HEK293 (cell line): Measurements from ENCODE around the gene BCAS3.
A peak's percentile ranks its signal among the peaks of the same experiment; 100 is the strongest.
"Not testable (repeated sequence)": the region's sequence is repeated elsewhere in the genome, so short reads cannot be mapped to it uniquely, and the experiment has no call there.

Experiments
- CTCF ChIA-PET: fragments of 350-600 bp; formaldehyde crosslinking; extraction: SDS; loops from one replicate; lab custom pipeline; 2021; ENCODE audit warnings: antibody characterized with exemption; lab: Yijun Ruan, JAX
- POLR2A ChIA-PET: fragments of 300-600 bp; formaldehyde crosslinking; extraction: SDS; loops from one replicate; lab custom pipeline; 2020; ENCODE audit warnings: antibody characterized with exemption, inconsistent platforms; lab: Yijun Ruan, JAX
- H3K27ac ChIP-seq: fragments of 200-500 bp; sonication (Bioruptor generic); 2 replicates; pipeline ENCODE4 v1.5.1; 2014; ENCODE audit warnings: low read depth, low read length, control low read depth, inconsistent platforms; ENCODE audit errors: extremely low read depth
- H3K36me3 ChIP-seq, 2 experiments: fragments of 200-500 bp in 1 of 2; sonication (Bioruptor generic) in 1 of 2; 1 replicate in 1 of 2; 2 replicates in 1 of 2; pipeline ENCODE4 v1.5.1; 2014 to 2017; ENCODE audit warnings: inconsistent platforms in 2 of 2, low read length in 2 of 2; ENCODE audit not compliant: control insufficient read depth in 2 of 2, insufficient read depth in 1 of 2
- H3K4me1 ChIP-seq: fragments of 200-500 bp; sonication (Bioruptor generic); 2 replicates; pipeline ENCODE4 v1.5.1; 2014; ENCODE audit warnings: mild to moderate bottlenecking, low read length, inconsistent platforms; ENCODE audit not compliant: control insufficient read depth, insufficient read depth
- H3K4me3 ChIP-seq: 2 replicates; pipeline ENCODE4 v1.5.1; 2011; ENCODE audit warnings: low read depth, mild to moderate bottlenecking, control low read depth, low read length, moderate library complexity
- H3K9me3 ChIP-seq: fragments of 200-500 bp; sonication (Bioruptor generic); 2 replicates; pipeline ENCODE4 v1.5.1; 2014; ENCODE audit warnings: low read depth, low read length, inconsistent platforms; ENCODE audit not compliant: control insufficient read depth, insufficient read depth
- KLF10 ChIP-seq: fragments of 450-650 bp; IDR thresholded peaks from 2 replicates; pipeline ENCODE4 v1.5.1; 2018; ENCODE audit warnings: missing biosample characterization, mild to moderate bottlenecking, missing genetic modification characterization
- ZNF121 ChIP-seq: fragments of 450-650 bp; formaldehyde crosslinking; IDR thresholded peaks from 2 replicates; pipeline ENCODE4 v1.5.1; 2016; ENCODE audit warnings: missing biosample characterization, missing genetic modification characterization
- ZNF24 ChIP-seq: fragments of 450-650 bp; formaldehyde crosslinking; IDR thresholded peaks from 2 replicates; pipeline ENCODE4 v1.5.1; 2016; ENCODE audit warnings: missing biosample characterization, missing genetic modification characterization
- ZNF404 ChIP-seq: fragments of 450-650 bp; formaldehyde crosslinking; IDR thresholded peaks from 2 replicates; pipeline ENCODE4 v1.5.1; 2017; ENCODE audit warnings: missing biosample characterization, missing genetic modification characterization
- ZNF426 ChIP-seq: fragments of 450-650 bp; formaldehyde crosslinking; IDR thresholded peaks from 2 replicates; pipeline ENCODE4 v1.5.1; 2017; ENCODE audit warnings: missing biosample characterization, missing genetic modification characterization, mild to moderate bottlenecking, inconsistent platforms, moderate library complexity
- ZNF529 ChIP-seq: fragments of 450-650 bp; formaldehyde crosslinking; IDR thresholded peaks from 2 replicates; pipeline ENCODE4 v1.5.1; 2017; ENCODE audit warnings: missing genetic modification characterization, missing biosample characterization; ENCODE audit not compliant: insufficient replicate concordance
- ZNF585B ChIP-seq: fragments of 450-650 bp; formaldehyde crosslinking; IDR thresholded peaks from 2 replicates; pipeline ENCODE4 v1.5.1; 2016; ENCODE audit warnings: missing biosample characterization, missing genetic modification characterization
- ZNF670 ChIP-seq: fragments of 450-650 bp; formaldehyde crosslinking; IDR thresholded peaks from 2 replicates; pipeline ENCODE4 v1.5.1; 2016; ENCODE audit warnings: missing biosample characterization, missing genetic modification characterization, low read depth
- ZSCAN16 ChIP-seq: fragments of 450-650 bp; formaldehyde crosslinking; IDR thresholded peaks from 2 replicates; pipeline ENCODE4 v1.5.1; 2016; ENCODE audit warnings: missing biosample characterization, missing genetic modification characterization
- TF ChIP-seq, protein P1 (sequence below): fragments of 450-650 bp; formaldehyde crosslinking; IDR thresholded peaks from 2 replicates; pipeline ENCODE4 v1.5.1; 2017; ENCODE audit warnings: missing biosample characterization, missing genetic modification characterization
- TF ChIP-seq, protein P2 (sequence below): sonication (generic); formaldehyde crosslinking; IDR thresholded peaks from 2 replicates; pipeline ENCODE4 v1.8.1; 2022; ENCODE audit warnings: mild to moderate bottlenecking, moderate library complexity, missing genetic modification reagents
- TF ChIP-seq, protein P3 (sequence below): fragments of 450-650 bp; formaldehyde crosslinking; IDR thresholded peaks from 2 replicates; pipeline ENCODE4 v1.5.1; 2017; ENCODE audit warnings: missing biosample characterization, missing genetic modification characterization
- TF ChIP-seq, protein P4 (sequence below): fragments of 450-650 bp; formaldehyde crosslinking; IDR thresholded peaks from 2 replicates; pipeline ENCODE4 v1.5.1; 2017; ENCODE audit warnings: missing biosample characterization, missing genetic modification characterization
- TF ChIP-seq, protein P5 (sequence below): fragments of 450-650 bp; formaldehyde crosslinking; IDR thresholded peaks from 2 replicates; pipeline ENCODE4 v1.5.1; 2016; ENCODE audit warnings: missing biosample characterization, missing genetic modification characterization, borderline replicate concordance
- TF ChIP-seq, protein P6 (sequence below): fragments of 450-650 bp; formaldehyde crosslinking; IDR thresholded peaks from 2 replicates; pipeline ENCODE4 v1.5.1; 2016; ENCODE audit warnings: missing biosample characterization, missing genetic modification characterization
- TF ChIP-seq, protein P7 (sequence below): fragments of 450-650 bp; formaldehyde crosslinking; IDR thresholded peaks from 2 replicates; pipeline ENCODE4 v1.5.1; 2016; ENCODE audit warnings: missing biosample characterization, missing genetic modification characterization

BCAS3 gene

DNA sequence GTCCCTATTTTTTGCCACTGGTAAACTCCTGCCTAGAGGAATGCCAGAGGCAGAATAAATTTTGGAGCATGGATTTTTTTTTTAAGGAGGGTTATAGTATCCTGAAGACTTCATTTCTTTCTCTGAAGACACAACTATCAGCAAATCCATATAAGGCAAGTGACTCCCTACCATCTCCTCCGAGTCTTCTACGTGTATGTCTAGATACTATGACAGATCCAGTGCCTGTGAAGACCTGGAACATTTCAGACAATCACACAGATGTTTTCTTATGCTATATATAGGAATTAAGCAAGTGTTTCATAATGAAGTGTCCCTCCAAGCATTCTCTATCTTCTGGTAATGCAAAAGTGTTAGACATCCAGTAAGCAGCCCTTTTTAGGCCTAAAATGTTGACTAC lies 466.5 kb downstream of the BCAS3 start:
- Histone ChIP-seq H3K36me3 (no peaks in the 10 kb centered on the region), H3K27ac (no peak overlapping the region), H3K4me3 (no peak overlapping the region), H3K4me1 (peaks cover 9% of the 10 kb centered on the region), H3K9me3 (no peaks in the 10 kb centered on the region)
- CTCF ChIA-PET = no interaction called here
- POLR2A ChIA-PET = no interaction called here
- no peak for TF ChIP-seq KLF10 (tag by site-specific recombination)
- TF ChIP-seq ZNF670 (tag by site-specific recombination) = no peak

DNA sequence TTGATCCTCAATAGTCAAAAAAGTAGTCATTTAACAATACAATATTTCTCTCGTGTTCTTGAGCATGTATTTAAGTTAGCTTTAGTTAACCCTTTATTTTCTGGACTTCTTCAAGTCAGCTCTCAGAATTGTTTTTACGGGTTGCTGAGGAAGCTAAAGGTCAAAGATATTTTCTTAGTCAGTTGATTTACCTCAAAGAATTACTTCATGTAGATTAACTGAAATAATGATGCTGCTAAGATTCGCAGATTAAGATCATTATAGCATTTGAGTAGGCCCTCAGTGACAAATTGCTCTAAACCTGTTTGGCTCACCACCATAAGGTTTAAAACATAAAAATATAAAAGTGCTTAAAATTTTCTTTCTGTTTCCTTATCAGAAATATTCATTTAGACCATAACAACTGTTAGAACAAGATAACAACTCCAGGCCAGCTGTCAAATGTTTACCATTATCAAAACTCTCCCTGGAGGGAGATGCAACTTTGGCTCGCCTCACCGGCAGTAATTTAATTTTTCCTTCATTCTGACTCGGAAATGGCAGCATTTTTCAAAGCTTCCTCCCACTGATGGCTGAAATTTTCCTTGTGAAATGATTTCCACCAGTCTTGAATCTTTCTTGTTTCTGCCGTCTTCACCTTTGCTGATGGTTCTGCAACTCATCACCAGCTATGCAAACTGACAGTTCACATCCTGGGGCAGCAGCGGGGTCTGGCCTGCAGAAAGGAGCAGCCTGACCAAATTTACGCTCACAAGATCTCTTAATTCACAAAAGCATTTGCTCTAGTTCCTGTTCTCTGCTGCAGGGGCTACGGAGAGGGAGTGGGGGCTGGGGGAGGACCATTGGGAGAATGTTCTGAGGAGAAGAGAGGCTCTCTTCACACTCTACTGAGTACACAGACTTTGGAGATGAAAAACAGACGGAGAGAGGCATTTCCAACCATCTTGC lies 467.2 kb downstream of the BCAS3 start:
- Histone ChIP-seq H3K27ac (no peak overlapping the region), H3K4me1 (peaks cover 15% of the 10 kb centered on the region), H3K9me3 (no peaks in the 10 kb centered on the region), H3K4me3 (no peak overlapping the region), H3K36me3 (no peaks in the 10 kb centered on the region)
- ChIA-PET POLR2A (no interaction called here), CTCF (interaction anchor here (0.5 kb wide), 1 partner anchor 145 kb away, joined by 5 read pairs; no protein-coding TSS in a partner anchor)
- TF ChIP-seq, protein P1, sequence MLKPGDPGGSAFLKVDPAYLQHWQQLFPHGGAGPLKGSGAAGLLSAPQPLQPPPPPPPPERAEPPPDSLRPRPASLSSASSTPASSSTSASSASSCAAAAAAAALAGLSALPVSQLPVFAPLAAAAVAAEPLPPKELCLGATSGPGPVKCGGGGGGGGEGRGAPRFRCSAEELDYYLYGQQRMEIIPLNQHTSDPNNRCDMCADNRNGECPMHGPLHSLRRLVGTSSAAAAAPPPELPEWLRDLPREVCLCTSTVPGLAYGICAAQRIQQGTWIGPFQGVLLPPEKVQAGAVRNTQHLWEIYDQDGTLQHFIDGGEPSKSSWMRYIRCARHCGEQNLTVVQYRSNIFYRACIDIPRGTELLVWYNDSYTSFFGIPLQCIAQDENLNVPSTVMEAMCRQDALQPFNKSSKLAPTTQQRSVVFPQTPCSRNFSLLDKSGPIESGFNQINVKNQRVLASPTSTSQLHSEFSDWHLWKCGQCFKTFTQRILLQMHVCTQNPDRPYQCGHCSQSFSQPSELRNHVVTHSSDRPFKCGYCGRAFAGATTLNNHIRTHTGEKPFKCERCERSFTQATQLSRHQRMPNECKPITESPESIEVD (tag by site-specific recombination) = peak; percentile 55; the same call in 1 of the 2 replicates
- no peak for TF ChIP-seq ZNF24 (tag by site-specific recombination)
- TF ChIP-seq, protein P2, sequence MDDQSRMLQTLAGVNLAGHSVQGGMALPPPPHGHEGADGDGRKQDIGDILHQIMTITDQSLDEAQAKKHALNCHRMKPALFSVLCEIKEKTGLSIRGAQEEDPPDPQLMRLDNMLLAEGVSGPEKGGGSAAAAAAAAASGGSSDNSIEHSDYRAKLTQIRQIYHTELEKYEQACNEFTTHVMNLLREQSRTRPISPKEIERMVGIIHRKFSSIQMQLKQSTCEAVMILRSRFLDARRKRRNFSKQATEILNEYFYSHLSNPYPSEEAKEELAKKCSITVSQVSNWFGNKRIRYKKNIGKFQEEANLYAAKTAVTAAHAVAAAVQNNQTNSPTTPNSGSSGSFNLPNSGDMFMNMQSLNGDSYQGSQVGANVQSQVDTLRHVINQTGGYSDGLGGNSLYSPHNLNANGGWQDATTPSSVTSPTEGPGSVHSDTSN (CRISPR knock-in tag) = no peak
- no peak for TF ChIP-seq ZNF585B
- TF ChIP-seq ZSCAN16 = peak; percentile 58; the same call in 1 of the 2 replicates
- TF ChIP-seq, protein P3, sequence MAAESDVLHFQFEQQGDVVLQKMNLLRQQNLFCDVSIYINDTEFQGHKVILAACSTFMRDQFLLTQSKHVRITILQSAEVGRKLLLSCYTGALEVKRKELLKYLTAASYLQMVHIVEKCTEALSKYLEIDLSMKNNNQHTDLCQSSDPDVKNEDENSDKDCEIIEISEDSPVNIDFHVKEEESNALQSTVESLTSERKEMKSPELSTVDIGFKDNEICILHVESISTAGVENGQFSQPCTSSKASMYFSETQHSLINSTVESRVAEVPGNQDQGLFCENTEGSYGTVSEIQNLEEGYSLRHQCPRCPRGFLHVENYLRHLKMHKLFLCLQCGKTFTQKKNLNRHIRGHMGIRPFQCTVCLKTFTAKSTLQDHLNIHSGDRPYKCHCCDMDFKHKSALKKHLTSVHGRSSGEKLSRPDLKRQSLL (tag by site-specific recombination) = no peak

DNA sequence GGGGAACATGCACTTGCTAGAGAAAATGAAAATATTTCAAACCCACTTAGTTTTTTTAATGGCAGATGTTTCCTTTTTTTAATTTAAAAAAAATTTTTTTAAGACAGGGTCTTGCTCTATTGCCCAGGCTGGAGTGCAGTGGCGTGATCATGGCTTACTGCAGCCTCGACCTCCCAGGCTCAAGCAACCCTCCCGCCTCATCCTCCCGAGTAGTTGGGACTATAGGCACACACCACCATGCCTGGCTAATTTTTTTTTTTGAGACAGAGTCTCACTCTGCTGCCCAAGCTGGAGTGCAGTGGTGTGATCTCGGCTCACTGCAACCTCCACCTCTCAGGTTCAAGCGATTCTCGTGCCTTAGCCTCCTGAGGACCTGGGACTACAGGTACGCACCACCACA lies 469.2 kb downstream of the BCAS3 start:
- peaks cover 27% of the 10 kb centered on the region for H3K4me1 ChIP-seq
- POLR2A ChIA-PET, H3K27ac ChIP-seq, H3K9me3 ChIP-seq, CTCF ChIA-PET, H3K4me3 ChIP-seq, H3K36me3 ChIP-seq: not testable (repeated sequence)
- TF ChIP-seq ZNF121 (tag by site-specific recombination) = peak; percentile 51; the same call in 1 of the 2 replicates

DNA sequence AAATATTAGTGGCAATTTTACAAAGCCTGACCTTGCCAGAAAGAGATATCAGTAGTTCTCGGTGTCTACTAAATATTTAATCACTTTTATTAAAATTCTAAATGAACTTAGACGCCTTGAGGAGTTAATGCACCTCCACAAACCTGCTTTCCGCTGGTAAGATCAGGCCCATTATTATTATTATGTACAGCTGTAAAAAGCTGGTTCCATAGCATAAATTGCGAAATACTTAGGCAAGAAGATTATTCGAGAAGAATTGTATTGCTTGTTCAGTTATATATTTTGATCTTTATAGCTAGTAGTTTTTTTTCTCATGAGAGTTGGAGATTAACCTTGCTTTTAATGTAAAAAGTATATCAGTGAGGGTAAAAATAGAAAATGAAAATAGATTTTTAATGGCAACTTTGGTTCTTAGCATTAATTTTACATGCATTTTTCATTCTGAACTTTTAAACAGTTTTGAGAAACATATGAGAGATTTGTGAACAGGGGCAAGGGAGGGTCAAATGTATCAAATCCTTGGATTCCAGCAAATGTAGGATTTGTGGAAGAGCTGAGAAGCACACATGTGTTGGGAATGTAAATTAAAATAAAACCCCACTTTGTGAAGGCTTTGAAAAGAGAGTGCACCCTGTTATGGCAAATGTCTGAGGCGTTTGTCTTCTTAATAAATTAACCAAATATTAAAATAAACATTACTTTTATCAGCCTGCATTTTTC lies 471.6 kb downstream of the BCAS3 start:
- Histone ChIP-seq H3K36me3 (no peaks in the 10 kb centered on the region), H3K27ac (no peak overlapping the region), H3K4me1 (peaks cover 27% of the 10 kb centered on the region), H3K9me3 (no peaks in the 10 kb centered on the region), H3K4me3 (no peak overlapping the region)
- ChIA-PET POLR2A (no interaction called here), CTCF (interaction anchor here (0.6 to 0.9 kb wide), 3 partner anchors 9 to 69 kb away, joined by 3 to 4 read pairs (median 3); no protein-coding TSS in a partner anchor)
- TF ChIP-seq, protein P4, sequence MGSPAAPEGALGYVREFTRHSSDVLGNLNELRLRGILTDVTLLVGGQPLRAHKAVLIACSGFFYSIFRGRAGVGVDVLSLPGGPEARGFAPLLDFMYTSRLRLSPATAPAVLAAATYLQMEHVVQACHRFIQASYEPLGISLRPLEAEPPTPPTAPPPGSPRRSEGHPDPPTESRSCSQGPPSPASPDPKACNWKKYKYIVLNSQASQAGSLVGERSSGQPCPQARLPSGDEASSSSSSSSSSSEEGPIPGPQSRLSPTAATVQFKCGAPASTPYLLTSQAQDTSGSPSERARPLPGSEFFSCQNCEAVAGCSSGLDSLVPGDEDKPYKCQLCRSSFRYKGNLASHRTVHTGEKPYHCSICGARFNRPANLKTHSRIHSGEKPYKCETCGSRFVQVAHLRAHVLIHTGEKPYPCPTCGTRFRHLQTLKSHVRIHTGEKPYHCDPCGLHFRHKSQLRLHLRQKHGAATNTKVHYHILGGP (tag by site-specific recombination) = no peak
- TF ChIP-seq ZNF426 (no peak), ZNF404 (tag by site-specific recombination) (no peak), ZNF529 (tag by site-specific recombination) (no peak)
- TF ChIP-seq, protein P5, sequence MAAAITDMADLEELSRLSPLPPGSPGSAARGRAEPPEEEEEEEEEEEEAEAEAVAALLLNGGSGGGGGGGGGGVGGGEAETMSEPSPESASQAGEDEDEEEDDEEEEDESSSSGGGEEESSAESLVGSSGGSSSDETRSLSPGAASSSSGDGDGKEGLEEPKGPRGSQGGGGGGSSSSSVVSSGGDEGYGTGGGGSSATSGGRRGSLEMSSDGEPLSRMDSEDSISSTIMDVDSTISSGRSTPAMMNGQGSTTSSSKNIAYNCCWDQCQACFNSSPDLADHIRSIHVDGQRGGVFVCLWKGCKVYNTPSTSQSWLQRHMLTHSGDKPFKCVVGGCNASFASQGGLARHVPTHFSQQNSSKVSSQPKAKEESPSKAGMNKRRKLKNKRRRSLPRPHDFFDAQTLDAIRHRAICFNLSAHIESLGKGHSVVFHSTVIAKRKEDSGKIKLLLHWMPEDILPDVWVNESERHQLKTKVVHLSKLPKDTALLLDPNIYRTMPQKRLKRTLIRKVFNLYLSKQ (tag by site-specific recombination) = no peak
- TF ChIP-seq, protein P6, sequence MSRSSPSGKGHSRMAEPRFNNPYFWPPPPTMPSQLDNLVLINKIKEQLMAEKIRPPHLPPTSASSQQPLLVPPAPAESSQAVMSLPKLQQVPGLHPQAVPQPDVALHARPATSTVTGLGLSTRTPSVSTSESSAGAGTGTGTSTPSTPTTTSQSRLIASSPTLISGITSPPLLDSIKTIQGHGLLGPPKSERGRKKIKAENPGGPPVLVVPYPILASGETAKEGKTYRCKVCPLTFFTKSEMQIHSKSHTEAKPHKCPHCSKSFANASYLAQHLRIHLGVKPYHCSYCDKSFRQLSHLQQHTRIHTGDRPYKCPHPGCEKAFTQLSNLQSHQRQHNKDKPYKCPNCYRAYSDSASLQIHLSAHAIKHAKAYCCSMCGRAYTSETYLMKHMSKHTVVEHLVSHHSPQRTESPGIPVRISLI (tag by site-specific recombination) = no peak
- TF ChIP-seq, protein P7, sequence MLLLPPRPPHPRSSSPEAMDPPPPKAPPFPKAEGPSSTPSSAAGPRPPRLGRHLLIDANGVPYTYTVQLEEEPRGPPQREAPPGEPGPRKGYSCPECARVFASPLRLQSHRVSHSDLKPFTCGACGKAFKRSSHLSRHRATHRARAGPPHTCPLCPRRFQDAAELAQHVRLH = no peak
